ENCODE results near the gene DAAM2. TPM values are rescaled to one million over a fixed set of nuclear protein-coding genes. Genes with fewer than 3 reads are reported as not detected.
A peak's percentile ranks its signal among the peaks of the same experiment; 100 is the strongest.

DAAM2 gene
- total and polyA plus RNA-seq, 2 experiments from 2014 or later, result 1.8 to 5.6 TPM

DNA sequence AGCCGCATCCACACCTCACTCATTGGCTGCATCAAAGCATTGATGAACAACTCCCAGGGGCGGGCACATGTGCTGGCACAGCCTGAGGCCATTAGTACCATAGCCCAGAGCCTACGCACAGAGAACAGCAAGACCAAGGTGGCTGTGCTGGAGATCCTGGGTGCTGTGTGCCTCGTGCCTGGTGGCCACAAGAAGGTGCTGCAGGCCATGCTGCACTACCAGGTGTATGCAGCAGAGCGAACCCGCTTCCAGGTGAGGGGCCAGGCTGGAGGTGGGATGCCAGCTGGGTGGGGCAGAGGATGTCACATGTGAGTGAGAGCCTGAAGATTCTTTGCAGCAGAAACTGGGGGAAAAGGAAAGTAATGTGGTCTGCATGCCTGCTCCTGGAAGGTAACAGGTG lies 75.4 kb downstream of the DAAM2 start:
- DNase-seq, result no peak
- Histone ChIP-seq H3K36me3 (ENCODE audit: low read depth) (no peaks in the 10 kb centered on the region), H3K4me1 (ENCODE audit: insufficient read depth) (no peaks in the 10 kb centered on the region), H2AFZ (no peak overlapping the region), H4K20me1 (ENCODE audit: insufficient read depth) (no peaks in the 10 kb centered on the region), H3K9ac (no peak overlapping the region), H3K4me3 (no peak overlapping the region), H3K9me2 (ENCODE audit: insufficient read depth) (no peaks in the 10 kb centered on the region), H3K9me3 (ENCODE audit: low read depth) (no peaks in the 10 kb centered on the region), H3F3A (ENCODE audit: insufficient read depth) (no peaks in the 10 kb centered on the region), H3K79me2 (ENCODE audit: insufficient read depth) (no peaks in the 10 kb centered on the region), H3K27ac (no peak overlapping the region), H3K4me2 (ENCODE audit: unreplicated experiment) (no peak overlapping the region), H3K27me3 (replicated peaks; ENCODE audit: insufficient read depth) (no peaks in the 10 kb centered on the region)
- in situ Hi-C loops (cut with MboI), result no loop called here
- WGBS, 2 experiments (ENCODE audit: low coverage in 1 of 2, low lambda C conversion rate in 2 of 2, missing lambda C conversion rate in 2 of 2), result 79 to 84% methylated on average over 6 of the region's 6 CpGs
- TF ChIP-seq EZH2phosphoT487 (IDR thresholded peaks at IDR 0.05; ENCODE audit: insufficient read depth, low read depth) (no peak), EZH2 (IDR thresholded peaks at IDR 0.05; ENCODE audit: insufficient read depth, poor library complexity, severe bottlenecking) (no peak)

GRCh38 chr6:39870950-39871349 lies 78.8 kb downstream of the DAAM2 start:
- no peaks in the 10 kb centered on the region for H3K79me2 ChIP-seq (ENCODE audit: insufficient read depth)
- no peaks in the 10 kb centered on the region for H4K20me1 ChIP-seq (ENCODE audit: insufficient read depth)
- H3K4me1 ChIP-seq (ENCODE audit: insufficient read depth), result no peaks in the 10 kb centered on the region
- no peak overlapping the region for H3K27ac ChIP-seq
- in situ Hi-C loops (cut with MboI), result no loop called here
- no peak overlapping the region for H3K4me2 ChIP-seq (ENCODE audit: unreplicated experiment)
- no peaks in the 10 kb centered on the region for H3K27me3 ChIP-seq (replicated peaks; ENCODE audit: insufficient read depth)
- 84 to 95% methylated on average over 3 of the region's 3 CpGs for WGBS, 2 experiments (ENCODE audit: low coverage in 1 of 2, low lambda C conversion rate in 2 of 2, missing lambda C conversion rate in 2 of 2)
- no peak overlapping the region for H3K4me3 ChIP-seq
- no peaks in the 10 kb centered on the region for H3K9me3 ChIP-seq (ENCODE audit: low read depth)
- H2AFZ ChIP-seq, result no peak overlapping the region
- no peak overlapping the region for H3K9ac ChIP-seq
- H3F3A ChIP-seq (ENCODE audit: insufficient read depth), result no peaks in the 10 kb centered on the region
- DNase-seq, result no peak
- no peaks in the 10 kb centered on the region for H3K36me3 ChIP-seq (ENCODE audit: low read depth)
- TF ChIP-seq EZH2phosphoT487 (IDR thresholded peaks at IDR 0.05; ENCODE audit: insufficient read depth, low read depth), result no peak
- no peak for TF ChIP-seq EZH2 (IDR thresholded peaks at IDR 0.05; ENCODE audit: insufficient read depth, poor library complexity, severe bottlenecking)
- no peaks in the 10 kb centered on the region for H3K9me2 ChIP-seq (ENCODE audit: insufficient read depth)

DNA sequence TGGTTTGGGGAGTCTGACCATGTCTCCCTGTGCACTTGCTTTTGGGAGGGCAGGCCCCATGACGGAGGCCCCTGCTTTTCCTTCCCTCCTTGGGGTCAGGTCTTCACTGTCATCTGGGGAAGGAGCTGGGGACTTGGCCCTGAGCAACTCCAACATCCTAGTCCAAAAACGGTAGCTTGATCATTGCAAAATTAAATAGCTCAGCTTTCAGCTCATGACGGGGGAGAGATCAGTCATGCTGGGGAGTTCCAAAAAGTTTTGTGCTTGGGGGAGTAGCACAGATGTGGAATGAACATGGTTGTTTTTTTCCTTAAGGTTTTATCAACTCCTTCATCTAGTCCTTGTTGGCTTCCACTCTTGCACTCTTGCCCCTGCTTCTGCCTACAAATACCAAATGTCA lies 81.3 kb downstream of the DAAM2 start:
- Histone ChIP-seq H3K79me2 (ENCODE audit: insufficient read depth) (no peaks in the 10 kb centered on the region), H3K4me2 (ENCODE audit: unreplicated experiment) (no peak overlapping the region), H3K9ac (no peak overlapping the region), H3K9me2 (ENCODE audit: insufficient read depth) (no peaks in the 10 kb centered on the region), H3K27ac (no peak overlapping the region), H3K4me1 (ENCODE audit: insufficient read depth) (no peaks in the 10 kb centered on the region), H3K36me3 (ENCODE audit: low read depth) (no peaks in the 10 kb centered on the region), H3K4me3 (no peak overlapping the region), H2AFZ (no peak overlapping the region), H3K27me3 (replicated peaks; ENCODE audit: insufficient read depth) (no peaks in the 10 kb centered on the region), H3F3A (ENCODE audit: insufficient read depth) (no peaks in the 10 kb centered on the region), H4K20me1 (ENCODE audit: insufficient read depth) (no peaks in the 10 kb centered on the region), H3K9me3 (ENCODE audit: low read depth) (no peaks in the 10 kb centered on the region)
- no peak for DNase-seq
- in situ Hi-C loops (cut with MboI), result no loop called here
- 59 to 66% methylated on average over 3 of the region's 3 CpGs for WGBS, 2 experiments (ENCODE audit: low coverage in 1 of 2, low lambda C conversion rate in 2 of 2, missing lambda C conversion rate in 2 of 2)
- no peak for TF ChIP-seq EZH2phosphoT487 (IDR thresholded peaks at IDR 0.05; ENCODE audit: insufficient read depth, low read depth)
- TF ChIP-seq EZH2 (IDR thresholded peaks at IDR 0.05; ENCODE audit: insufficient read depth, poor library complexity, severe bottlenecking), result no peak

DNA sequence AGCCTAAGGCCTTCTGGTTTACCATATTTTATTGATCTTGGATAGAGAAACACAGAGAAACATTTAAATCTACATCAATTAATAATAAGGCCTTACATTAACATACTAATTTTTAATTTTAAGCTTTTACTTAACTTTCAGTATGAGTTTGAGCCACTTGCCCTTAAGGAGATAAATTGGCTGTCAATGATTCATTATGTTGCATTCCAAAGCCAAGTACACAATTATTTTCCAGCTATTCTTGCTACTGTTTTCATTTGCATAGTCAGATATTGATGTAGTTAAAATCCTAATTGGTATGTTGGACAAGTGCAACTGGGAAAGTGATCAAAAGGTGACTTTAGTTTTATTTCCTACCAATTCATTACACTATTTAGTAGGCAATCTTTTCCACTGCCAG lies 83.9 kb downstream of the DAAM2 start:
- Histone ChIP-seq H3K4me2 (ENCODE audit: unreplicated experiment) (no peak overlapping the region), H3K9ac (no peak overlapping the region), H4K20me1 (ENCODE audit: insufficient read depth) (no peaks in the 10 kb centered on the region), H3K27ac (no peak overlapping the region), H3K36me3 (ENCODE audit: low read depth) (no peaks in the 10 kb centered on the region), H3K9me2 (ENCODE audit: insufficient read depth) (no peaks in the 10 kb centered on the region), H3K9me3 (ENCODE audit: low read depth) (no peaks in the 10 kb centered on the region), H3K4me3 (no peak overlapping the region), H3K27me3 (replicated peaks; ENCODE audit: insufficient read depth) (no peaks in the 10 kb centered on the region), H3K4me1 (ENCODE audit: insufficient read depth) (no peaks in the 10 kb centered on the region), H3K79me2 (ENCODE audit: insufficient read depth) (no peaks in the 10 kb centered on the region), H2AFZ (no peak overlapping the region), H3F3A (ENCODE audit: insufficient read depth) (no peaks in the 10 kb centered on the region)
- TF ChIP-seq EZH2phosphoT487 (IDR thresholded peaks at IDR 0.05; ENCODE audit: insufficient read depth, low read depth), result no peak
- no peak for TF ChIP-seq EZH2 (IDR thresholded peaks at IDR 0.05; ENCODE audit: insufficient read depth, poor library complexity, severe bottlenecking)
- in situ Hi-C loops (cut with MboI), result no loop called here
- peak; percentile 9 for DNase-seq

DNA sequence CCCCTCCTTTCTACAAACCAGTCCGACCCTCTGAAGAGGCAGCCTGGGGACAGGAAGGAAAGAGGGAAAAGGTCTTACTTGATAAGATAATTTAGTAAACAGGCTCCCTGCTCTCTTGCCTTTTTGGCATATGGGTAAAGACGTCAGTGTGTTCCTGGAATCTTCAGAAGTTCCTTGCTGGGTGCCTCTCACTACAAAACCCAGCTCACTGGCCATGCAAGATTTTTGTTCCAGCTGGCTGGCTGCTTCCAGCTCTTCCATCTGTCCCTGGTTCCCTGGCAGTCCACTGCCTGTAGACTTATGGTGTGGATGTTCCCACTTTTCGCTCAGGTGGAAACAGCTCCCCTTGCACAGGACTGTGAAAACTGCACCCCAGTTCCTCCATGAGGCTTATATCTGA lies 84.7 kb downstream of the DAAM2 start:
- peaks cover 4% of the 10 kb centered on the region for H3K4me1 ChIP-seq (ENCODE audit: insufficient read depth)
- no peaks in the 10 kb centered on the region for H4K20me1 ChIP-seq (ENCODE audit: insufficient read depth)
- no peak for TF ChIP-seq EZH2phosphoT487 (IDR thresholded peaks at IDR 0.05; ENCODE audit: insufficient read depth, low read depth)
- TF ChIP-seq EZH2 (IDR thresholded peaks at IDR 0.05; ENCODE audit: insufficient read depth, poor library complexity, severe bottlenecking), result no peak
- H3K27ac ChIP-seq, result no peak overlapping the region
- 78 to 80% methylated on average over 3 of the region's 3 CpGs for WGBS, 2 experiments (ENCODE audit: low coverage in 1 of 2, low lambda C conversion rate in 2 of 2, missing lambda C conversion rate in 2 of 2)
- in situ Hi-C loops (cut with MboI), result no loop called here
- no peak for DNase-seq
- no peaks in the 10 kb centered on the region for H3K27me3 ChIP-seq (replicated peaks; ENCODE audit: insufficient read depth)
- H3K9me3 ChIP-seq (ENCODE audit: low read depth), result no peaks in the 10 kb centered on the region
- H2AFZ ChIP-seq, result no peak overlapping the region
- H3K9me2 ChIP-seq (ENCODE audit: insufficient read depth), result no peaks in the 10 kb centered on the region
- no peaks in the 10 kb centered on the region for H3K79me2 ChIP-seq (ENCODE audit: insufficient read depth)
- H3K4me2 ChIP-seq (ENCODE audit: unreplicated experiment), result no peak overlapping the region
- no peak overlapping the region for H3K9ac ChIP-seq
- no peaks in the 10 kb centered on the region for H3K36me3 ChIP-seq (ENCODE audit: low read depth)
- peaks cover 5% of the 10 kb centered on the region for H3F3A ChIP-seq (ENCODE audit: insufficient read depth)
- no peak overlapping the region for H3K4me3 ChIP-seq

Data from GM23248 (cell line).